Neural cell (in vitro differentiated cells): ENCODE measurements around the gene IFT172.

Source experiments
- CTCF ChIP-seq: fragments of 450-650 bp; IDR thresholded peaks from 2 replicates; pipeline ENCODE4 v1.5.1; 2014; ENCODE audit warnings: antibody characterized with exemption, mild to moderate bottlenecking, moderate library complexity; ENCODE audit not compliant: poor library complexity, severe bottlenecking
- EP300 ChIP-seq: fragments of 450-650 bp; conservative IDR thresholded peaks from 2 replicates; pipeline ENCODE4 v1.6.1; 2014; ENCODE audit warnings: antibody characterized with exemption, mild to moderate bottlenecking, moderate library complexity; ENCODE audit not compliant: poor library complexity, severe bottlenecking
- EZH2 ChIP-seq: fragments of 200-600, 300-800 bp; shearing (Covaris generic), sonication (generic); IDR thresholded peaks from 2 replicates; pipeline ENCODE4 v1.6.1; 2014; ENCODE audit warnings: antibody characterized with exemption, low read length, borderline replicate concordance, mild to moderate bottlenecking; ENCODE audit not compliant: insufficient read depth, poor library complexity, severe bottlenecking
- MXI1 ChIP-seq: fragments of 450-650 bp; conservative IDR thresholded peaks from 2 replicates; pipeline ENCODE4 v1.6.1; 2014; ENCODE audit warnings: antibody characterized with exemption, mild to moderate bottlenecking; ENCODE audit not compliant: poor library complexity, severe bottlenecking
- POLR2AphosphoS5 ChIP-seq: IDR thresholded peaks from 2 replicates; pipeline ENCODE4 v1.6.1; 2012
- RAD21 ChIP-seq: fragments of 450-650 bp; conservative IDR thresholded peaks from 2 replicates; pipeline ENCODE4 v1.6.1; 2014; ENCODE audit warnings: antibody characterized with exemption, mild to moderate bottlenecking, moderate library complexity
- REST ChIP-seq: IDR thresholded peaks from 2 replicates; pipeline ENCODE4 v1.6.1; 2012; ENCODE audit warnings: borderline replicate concordance
- SMC3 ChIP-seq: fragments of 450-650 bp; conservative IDR thresholded peaks from 2 replicates; pipeline ENCODE4 v1.6.1; 2014; ENCODE audit warnings: antibody characterized with exemption, mild to moderate bottlenecking, moderate library complexity; ENCODE audit not compliant: poor library complexity
- TAF1 ChIP-seq: IDR thresholded peaks from 2 replicates; pipeline ENCODE4 v1.6.1; 2012; ENCODE audit warnings: low read depth

DNA sequence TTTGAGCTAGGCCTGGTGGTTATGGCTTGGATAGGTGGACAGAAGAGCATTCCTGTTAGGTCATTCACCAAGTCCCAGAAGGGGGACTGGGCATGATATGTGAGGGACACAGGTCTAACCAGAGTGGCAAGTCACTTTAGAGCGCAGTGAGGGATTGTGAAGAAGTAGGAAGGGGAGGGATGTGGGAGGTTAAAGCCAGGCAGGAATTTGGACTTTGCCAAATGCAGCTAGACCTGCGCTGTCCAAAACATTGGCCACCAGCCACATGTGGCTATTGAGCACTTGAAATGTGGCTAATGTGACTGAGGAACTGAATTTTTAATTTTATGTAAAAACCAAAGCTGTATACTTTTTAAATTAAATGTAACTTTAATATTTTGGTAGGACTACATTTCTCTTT lies 30.8 kb upstream of the IFT172 start:
- TF ChIP-seq POLR2AphosphoS5 (no peak), CTCF (no peak), EP300 (no peak), EZH2 (no peak), RAD21 (no peak), REST (no peak), TAF1 (no peak), SMC3 (no peak), MXI1 (no peak)
